Middle frontal gyrus (tissue), 1 donor: Measurements from ENCODE around the gene MED8.
"Not testable (repeated sequence)": the region's sequence is repeated elsewhere in the genome, so short reads cannot be mapped to it uniquely, and the experiment has no call there.

Experiments used
- DNase-seq: peaks from one replicate; pipeline ENCODE4 v3.0.0-alpha.2; 2015; ENCODE audit warnings: low spot score; ENCODE audit errors: extremely low spot score

The MED8 gene

GRCh38 chr1:43387976-43388599, 1.5 kb downstream of the MED8 start:
- no peak for DNase-seq

- DNase-seq: no peak
Measured at GRCh38 chr1:43386676-43387075, 2.9 kb downstream of the MED8 start.

GRCh38 chr1:43383449-43383848, 6.2 kb downstream of the MED8 start:
- no peak for DNase-seq

- DNase-seq: peak; percentile 72
Measured at GRCh38 chr1:43382027-43382779, 7.4 kb downstream of the MED8 start.

GRCh38 chr1:43381612-43382011, 8.0 kb downstream of the MED8 start:
- no peak for DNase-seq

- DNase-seq: no peak
Measured at GRCh38 chr1:43379476-43379875, 10.1 kb downstream of the MED8 start.

GRCh38 chr1:43377831-43378230, 11.8 kb downstream of the MED8 start:
- no peak for DNase-seq

GRCh38 chr1:43376723-43377235, 12.8 kb downstream of the MED8 start:
- DNase-seq: no peak

GRCh38 chr1:43373066-43373940, 16.3 kb downstream of the MED8 start:
- no peak for DNase-seq

- DNase-seq: no peak
Measured at GRCh38 chr1:43372172-43372571, 17.4 kb downstream of the MED8 start.

- DNase-seq: no peak
Measured at GRCh38 chr1:43370564-43370963, 19.0 kb downstream of the MED8 start.

GRCh38 chr1:43369779-43370178, 19.8 kb downstream of the MED8 start:
- not testable (repeated sequence) for DNase-seq

- DNase-seq: no peak
Measured at GRCh38 chr1:43368646-43369020, 21.0 kb downstream of the MED8 start.

- DNase-seq: peak; percentile 63
Measured at GRCh38 chr1:43367904-43368645, 21.5 kb downstream of the MED8 start, which contains the start of gene ELOVL1. ELOVL1 (minus strand) TSS chr1:43368011; CDS start chr1:43365609, 2,402 bp downstream.

GRCh38 chr1:43367026-43367903, 22.3 kb downstream of the MED8 start:
- DNase-seq: no peak

GRCh38 chr1:43366601-43367025, 23.0 kb downstream of the MED8 start:
- no peak for DNase-seq

- no peak for DNase-seq
Measured at GRCh38 chr1:43366179-43366578, 23.4 kb downstream of the MED8 start.

GRCh38 chr1:43365678-43366077, 23.9 kb downstream of the MED8 start:
- DNase-seq: no peak

- no peak for DNase-seq
Measured at GRCh38 chr1:43363935-43364525, 25.6 kb downstream of the MED8 start.
